ENCODE data around the gene ITPRID1.

Gene ITPRID1

DNA sequence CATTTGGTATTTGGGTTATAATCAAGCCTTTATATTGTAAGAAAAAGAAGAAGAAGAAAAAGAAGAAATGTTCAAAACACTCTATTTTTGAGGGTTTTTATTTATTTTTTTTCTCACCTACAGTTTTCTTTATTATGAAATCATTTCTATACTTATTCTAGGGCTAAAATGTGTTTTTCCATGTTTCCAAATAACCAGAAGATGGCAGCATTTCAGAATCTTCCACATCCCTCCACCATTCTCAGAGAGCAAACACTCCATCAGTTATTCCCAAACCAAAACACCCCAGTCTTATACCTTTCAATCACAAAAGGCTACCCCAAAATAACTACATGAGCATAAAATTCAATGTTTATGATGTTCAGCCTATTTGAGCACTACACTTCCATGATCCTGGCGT, 134.4 kb downstream of the ITPRID1 start:
- no peak for DNase-seq (ENCODE audit: low spot score)
- TF ChIP-seq, protein P1, sequence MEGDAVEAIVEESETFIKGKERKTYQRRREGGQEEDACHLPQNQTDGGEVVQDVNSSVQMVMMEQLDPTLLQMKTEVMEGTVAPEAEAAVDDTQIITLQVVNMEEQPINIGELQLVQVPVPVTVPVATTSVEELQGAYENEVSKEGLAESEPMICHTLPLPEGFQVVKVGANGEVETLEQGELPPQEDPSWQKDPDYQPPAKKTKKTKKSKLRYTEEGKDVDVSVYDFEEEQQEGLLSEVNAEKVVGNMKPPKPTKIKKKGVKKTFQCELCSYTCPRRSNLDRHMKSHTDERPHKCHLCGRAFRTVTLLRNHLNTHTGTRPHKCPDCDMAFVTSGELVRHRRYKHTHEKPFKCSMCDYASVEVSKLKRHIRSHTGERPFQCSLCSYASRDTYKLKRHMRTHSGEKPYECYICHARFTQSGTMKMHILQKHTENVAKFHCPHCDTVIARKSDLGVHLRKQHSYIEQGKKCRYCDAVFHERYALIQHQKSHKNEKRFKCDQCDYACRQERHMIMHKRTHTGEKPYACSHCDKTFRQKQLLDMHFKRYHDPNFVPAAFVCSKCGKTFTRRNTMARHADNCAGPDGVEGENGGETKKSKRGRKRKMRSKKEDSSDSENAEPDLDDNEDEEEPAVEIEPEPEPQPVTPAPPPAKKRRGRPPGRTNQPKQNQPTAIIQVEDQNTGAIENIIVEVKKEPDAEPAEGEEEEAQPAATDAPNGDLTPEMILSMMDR (IDR thresholded peaks at IDR 0.05; ENCODE audit: extremely low read depth, missing control alignments), result no peak

DNA sequence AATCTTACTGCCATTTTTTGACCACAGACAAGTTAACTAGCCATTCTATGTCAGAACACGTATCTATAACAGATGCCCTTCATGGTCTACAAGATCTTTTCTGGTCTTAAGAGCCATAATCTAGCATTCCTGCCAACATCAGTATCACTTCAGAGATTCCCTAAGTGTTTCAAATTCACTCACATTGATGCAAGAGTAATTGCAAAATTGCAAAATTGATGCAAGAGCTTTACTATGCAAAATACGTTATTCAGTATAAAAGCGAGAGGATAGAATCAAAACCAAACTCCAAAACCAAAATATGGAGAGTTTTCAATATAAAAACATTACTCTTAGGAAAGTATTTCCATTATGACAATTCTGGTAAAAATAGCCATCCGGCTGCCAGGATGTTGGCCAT, 135.0 kb downstream of the ITPRID1 start:
- TF ChIP-seq, protein P1 (IDR thresholded peaks at IDR 0.05; ENCODE audit: extremely low read depth, missing control alignments), result no peak
- DNase-seq (ENCODE audit: low spot score), result no peak

DNA sequence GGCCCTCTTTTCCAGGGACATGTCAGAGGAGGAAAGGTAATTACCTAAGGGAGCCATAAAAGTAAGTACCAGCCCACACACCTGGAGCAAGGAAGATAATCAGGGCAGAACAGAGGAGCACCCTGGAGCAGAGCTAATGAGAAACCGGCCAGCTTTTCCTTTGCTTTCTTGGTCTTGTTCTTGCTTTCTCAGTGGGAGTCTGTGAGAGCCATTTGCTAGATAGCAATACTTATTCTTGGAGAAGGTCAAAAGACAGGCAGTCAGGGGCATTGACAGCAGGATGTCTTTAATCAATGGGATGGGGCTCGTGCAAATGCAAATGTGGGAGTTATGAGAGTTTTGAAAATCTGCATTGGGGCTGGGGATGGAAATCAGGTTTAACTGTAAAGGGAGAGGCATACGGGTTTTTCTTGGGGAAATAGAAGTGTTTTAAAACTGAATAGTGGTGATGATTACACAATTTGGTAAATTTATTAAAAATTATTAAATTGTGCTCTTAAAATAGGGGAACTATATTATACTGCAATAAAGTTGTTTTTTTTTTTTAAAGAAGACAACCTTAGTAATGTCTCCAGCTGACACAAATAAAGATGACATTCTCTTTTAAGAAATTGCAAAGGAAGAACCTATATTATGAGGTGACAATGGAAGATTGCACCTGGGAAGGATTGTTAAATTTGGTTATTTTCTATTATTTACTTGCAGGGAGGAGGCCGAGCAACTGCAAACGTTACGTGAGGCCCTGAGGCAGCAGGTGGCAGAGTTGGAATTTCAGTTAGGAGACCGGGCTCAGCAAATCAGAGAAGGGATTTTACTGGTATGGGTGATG, 137.6 kb downstream of the ITPRID1 start:
- TF ChIP-seq, protein P1 (IDR thresholded peaks at IDR 0.05; ENCODE audit: extremely low read depth, missing control alignments), result no peak

DNA sequence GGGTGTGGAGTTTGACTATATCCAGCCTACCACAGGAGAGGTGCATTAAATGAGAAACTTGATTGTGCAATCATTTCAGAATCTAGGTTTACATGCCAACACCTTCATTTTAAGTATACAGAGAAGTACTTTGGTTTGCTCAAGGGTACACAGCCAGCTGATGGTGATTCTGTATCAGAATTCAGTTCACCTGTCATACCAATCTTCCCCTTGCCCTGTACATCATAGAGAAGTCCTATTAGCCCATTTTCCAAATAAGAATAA, 138.1 kb downstream of the ITPRID1 start:
- TF ChIP-seq, protein P1 (IDR thresholded peaks at IDR 0.05; ENCODE audit: extremely low read depth, missing control alignments), result no peak
- DNase-seq (ENCODE audit: low spot score), result no peak

More for the DNA sequence above, 137.6 kb downstream of the ITPRID1 start:
- DNase-seq (ENCODE audit: low spot score), result no peak

- DNase-seq (ENCODE audit: low spot score), result no peak
- TF ChIP-seq, protein P1 (IDR thresholded peaks at IDR 0.05; ENCODE audit: extremely low read depth, missing control alignments), result no peak
Observed at GRCh38 chr7:31663072-31663471, 149.2 kb downstream of the ITPRID1 start.

DNA sequence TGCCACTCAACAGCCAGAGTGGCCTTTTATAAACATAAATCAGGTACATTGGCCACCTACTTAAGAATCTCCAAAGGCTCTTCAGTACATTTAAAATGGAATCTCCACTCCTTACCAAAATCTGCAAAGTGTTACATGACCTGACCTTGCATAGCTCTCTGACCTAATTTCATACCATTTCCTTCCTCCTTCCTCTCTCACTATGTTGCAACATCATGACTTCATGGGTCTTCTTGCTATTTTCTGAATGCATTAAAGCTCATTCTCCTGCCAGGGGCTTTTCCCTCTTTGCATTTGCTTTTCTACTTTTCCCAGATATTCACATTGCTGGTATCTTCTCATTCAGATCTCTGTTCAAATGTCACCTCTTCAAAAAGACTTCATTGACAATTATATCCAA, 151.0 kb downstream of the ITPRID1 start:
- TF ChIP-seq, protein P1 (IDR thresholded peaks at IDR 0.05; ENCODE audit: extremely low read depth, missing control alignments), result no peak
- no peak for DNase-seq (ENCODE audit: low spot score)

DNA sequence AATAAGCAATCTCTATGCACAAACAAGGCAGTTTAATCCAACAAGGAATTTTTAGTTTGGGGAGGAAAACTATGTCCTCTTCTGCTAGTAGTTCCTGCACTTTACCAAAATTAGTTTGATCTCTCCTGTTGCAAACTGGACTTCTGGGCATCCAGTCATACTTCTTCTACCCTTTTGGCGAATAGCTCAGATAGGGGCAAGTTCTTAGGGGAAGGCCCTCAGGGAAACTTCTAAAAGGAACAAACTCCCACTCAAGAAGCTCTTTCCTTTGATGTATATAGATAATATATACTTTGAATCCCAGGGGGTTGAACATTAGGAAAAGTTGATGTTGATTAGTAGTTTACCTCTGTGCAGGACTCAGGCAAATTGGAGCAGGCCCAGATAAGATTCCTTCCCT, 151.7 kb downstream of the ITPRID1 start:
- TF ChIP-seq, protein P1 (IDR thresholded peaks at IDR 0.05; ENCODE audit: extremely low read depth, missing control alignments), result no peak
- no peak for DNase-seq (ENCODE audit: low spot score)
